Skin of body (tissue), 2 donors: ENCODE data around the gene GPR83. TPM values are rescaled to one million over a fixed set of nuclear protein-coding genes. Genes with fewer than 3 reads are reported as not detected.
"Not testable (repeated sequence)": the region's sequence is repeated elsewhere in the genome, so short reads cannot be mapped to it uniquely, and the experiment has no call there.

Source experiments
- DNase-seq: peaks from one replicate; lab custom pipeline; 2025; lab: John Stamatoyannopoulos, UW
- total RNA-seq: library from RNA; depleted of rRNA; stranded (reverse); fragments of >200 nt; gene quantifications from one replicate; pipeline ENCODE4 v1.2.3, GENCODE V29; 2014

Gene GPR83
- total RNA-seq, 1 donor from 2014 or later, result 0.10 TPM

DNA sequence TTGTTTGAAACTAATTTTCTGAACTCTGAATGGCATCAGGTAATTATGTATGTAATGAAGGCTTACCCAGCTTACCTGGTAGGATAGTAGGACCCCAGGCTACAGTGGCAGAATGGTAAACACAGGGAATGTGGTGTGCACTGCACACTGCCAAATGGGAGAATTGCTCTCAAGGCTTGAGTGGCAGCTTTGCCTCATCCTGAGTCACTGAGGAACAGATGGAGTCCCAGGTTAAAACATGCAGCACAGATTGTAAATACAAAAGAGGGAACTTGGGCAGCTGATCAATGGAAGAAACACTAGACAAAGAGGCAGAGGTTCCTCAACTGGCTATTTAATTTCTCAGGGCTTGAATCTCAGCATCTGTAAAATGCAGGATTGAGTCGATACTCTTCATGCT, 24.4 kb downstream of the GPR83 start:
- DNase-seq, result no peak

DNA sequence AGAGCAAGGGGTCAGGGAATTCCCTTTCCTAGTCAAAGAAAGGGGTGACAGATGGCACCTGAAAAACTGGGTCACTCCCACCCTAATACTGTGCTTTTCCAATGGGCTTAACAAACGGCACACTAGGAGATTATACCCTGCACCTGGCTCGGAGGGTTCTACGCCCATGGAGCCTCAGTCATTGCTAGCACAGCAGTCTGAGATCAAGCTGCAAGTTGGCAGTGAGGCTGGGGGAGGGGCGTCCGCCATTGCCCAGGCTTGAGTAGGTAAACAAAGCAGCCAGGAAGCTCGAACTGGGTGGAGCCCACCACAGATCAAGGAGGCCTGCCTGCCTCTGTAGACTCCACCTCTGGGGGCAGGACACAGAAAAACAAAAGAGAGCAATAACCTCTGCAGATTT, 30.6 kb downstream of the GPR83 start:
- not testable (repeated sequence) for DNase-seq

DNA sequence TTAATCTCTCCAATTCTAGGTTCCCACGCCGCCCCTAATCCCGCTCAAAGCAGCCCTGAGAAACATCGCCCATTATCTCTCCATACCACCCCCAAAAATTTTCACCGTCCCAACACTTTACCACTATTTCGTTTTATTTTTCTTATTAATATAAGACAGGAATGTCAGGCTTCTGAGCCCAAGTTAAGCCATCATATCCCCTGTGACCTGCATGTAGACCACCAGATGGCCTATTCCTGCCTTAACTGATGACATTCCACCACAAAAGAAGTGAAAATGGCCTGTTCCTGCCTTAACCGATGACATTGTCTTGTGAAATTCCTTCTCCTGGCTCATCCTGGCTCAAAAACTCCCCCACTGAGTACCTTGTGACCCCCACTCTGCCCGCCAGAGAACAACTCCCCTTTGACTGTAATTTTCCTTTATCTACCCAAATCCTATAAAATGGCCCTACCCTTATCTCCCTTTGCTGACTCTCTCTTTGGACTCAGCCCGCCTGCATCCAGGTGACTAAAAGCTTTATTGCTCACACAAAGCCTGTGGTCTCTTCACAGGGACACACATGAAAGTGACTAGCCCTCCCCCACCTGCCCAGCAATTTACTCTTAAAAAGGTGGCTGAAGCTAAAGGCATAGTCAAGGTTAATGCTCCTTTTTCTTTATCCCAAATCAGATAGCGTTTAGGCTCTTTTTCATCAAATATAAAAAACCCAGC, 50.2 kb downstream of the GPR83 start:
- DNase-seq, result not testable (repeated sequence)

DNA sequence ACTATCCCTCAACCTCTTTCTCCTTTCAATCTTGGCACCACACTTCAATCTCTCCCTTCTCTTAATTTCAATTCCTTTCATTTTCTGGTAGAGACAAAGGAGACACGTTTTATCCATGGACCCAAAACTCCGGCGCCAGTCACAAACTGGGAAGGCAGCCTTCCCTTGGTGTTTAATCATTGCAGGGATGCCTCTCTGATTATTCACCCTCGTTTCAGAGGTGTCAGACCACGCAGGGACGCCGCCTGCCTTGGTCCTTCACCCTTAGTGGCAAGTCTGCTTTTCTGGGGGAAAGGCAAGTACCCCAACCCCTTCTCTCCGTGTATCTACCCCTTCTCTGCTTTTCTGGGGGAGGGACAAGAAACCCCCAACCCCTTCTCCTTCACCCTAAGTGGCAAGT, 54.9 kb downstream of the GPR83 start:
- not testable (repeated sequence) for DNase-seq

DNA sequence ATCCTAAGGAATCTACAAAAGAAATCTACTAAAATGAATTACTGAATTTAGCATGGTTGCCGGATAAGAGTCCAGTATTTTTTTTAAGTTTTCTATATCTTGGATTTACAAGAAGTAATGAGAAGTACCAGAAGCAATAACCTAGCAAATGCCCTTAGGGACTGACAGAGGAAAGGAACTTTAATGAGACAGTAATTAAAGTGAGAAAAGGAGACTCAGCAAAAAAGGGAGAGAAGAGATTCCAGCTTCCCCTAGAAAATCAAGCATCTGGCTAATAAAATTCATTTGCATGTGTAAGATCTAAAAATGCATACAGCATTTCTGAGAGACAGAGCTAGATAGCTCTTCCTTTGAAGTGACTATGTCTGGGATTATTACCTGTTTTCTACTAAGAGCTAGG, 57.7 kb downstream of the GPR83 start:
- no peak for DNase-seq

DNA sequence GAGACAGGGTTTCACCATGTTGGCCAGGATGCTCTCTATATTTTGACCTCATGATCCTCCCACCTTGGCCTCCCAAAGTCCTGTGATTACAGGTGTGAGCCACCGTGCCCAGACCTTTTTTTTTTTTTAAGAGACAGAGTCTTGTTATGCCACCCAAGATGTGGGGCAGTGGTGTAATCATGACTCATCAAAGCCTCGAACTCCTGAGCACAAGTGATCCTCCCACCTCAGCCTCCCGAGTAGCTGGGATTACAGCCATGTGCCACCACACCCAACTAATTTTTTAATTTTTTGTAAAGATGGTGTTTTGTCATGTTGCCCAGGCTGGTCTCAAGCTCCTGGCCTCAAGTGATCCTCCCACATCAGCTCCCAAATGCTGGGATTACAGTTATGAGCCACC, 59.0 kb downstream of the GPR83 start:
- no peak for DNase-seq

DNA sequence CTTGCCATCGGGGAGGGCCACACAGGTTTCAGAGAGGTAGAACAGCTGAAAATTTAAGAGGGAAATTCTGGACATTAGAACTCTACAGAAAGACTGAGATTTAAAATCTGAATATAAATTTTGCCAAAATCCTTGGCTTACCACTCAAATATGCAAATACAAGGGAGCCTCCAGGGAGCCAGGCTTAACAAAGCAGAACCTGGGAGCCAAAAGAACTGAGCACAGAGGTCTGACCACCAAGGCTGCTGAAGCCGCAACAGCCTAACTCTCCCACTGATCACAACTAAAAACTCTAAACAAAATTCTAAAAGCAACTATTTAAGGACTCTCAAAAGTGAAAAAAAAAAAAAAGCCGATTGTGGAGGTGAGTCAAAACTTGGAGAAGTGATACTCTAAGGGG, 62.6 kb downstream of the GPR83 start:
- DNase-seq, result no peak

DNA sequence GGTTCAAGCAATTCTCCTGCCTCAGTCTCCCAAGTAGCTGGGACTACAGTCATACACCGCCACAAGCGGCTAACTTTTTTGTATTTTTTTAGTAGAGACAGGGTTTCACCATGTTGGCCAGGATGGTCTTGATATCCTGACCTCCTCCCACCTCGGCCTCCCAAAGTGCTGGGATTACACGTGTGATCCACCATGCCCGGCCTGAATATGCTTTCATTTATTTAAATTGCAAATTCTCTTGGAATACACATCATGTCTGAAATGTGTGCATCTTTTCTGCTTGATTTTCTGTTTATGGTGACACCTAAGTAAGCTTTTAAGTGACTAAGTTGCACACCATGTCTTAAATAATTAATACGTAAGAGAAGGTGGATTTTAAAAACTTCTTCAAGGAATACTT, 65.2 kb downstream of the GPR83 start:
- no peak for DNase-seq

DNA sequence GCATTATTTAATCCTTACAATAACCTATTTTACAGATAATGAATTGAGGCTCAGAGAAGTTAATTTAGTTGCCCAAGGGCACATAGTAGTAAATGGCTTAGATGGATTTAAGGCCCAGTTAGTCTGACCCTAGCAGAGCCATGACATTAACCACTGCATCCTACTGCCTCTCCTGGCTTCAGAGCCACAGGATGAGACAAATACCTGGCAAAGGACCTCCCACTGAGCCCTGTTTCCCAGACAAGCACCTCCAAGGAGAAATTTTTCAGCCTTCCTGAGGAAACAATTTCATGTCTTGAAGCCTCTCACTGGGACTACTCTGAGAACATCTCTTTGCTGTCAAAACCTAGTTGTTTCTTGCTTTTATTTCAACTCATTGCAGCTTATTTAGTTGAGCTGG, 68.4 kb downstream of the GPR83 start:
- DNase-seq, result no peak

DNA sequence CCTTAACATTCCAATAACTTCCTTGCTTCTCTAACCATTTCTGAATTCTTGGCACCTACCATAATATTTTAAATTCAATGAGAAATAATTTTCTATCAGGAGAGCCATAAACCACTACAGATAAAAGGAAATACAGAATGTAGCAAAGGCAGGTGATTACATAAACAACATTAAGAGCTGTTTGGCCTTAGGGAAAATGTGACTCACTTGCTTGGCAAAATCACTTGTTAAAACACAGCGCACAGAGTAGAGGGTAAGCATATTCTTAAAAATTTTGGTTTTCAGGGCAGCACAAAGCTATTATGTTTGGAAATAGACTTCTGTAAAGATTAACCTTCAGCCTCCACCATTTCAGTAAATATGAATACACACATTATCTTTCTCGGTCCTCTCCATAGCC, 70.4 kb downstream of the GPR83 start:
- no peak for DNase-seq

DNA sequence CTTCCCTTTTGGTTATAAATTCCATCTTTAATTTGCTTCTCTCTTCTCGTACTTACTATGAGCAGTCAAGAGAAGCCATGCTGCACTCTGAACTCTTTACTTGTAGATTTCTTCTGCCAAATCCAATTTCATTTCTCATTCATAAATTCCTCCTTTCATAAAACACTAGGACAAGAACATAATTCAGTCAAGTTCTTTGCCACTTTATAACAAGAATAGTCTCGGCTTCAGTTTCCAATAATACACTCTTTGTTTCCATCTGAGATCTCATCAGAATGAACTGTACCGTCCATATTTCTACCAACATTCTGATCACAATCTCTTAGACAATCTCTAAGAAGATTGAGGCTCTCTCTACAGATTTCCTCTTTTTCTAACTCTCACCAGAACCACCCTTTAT, 71.7 kb downstream of the GPR83 start:
- no peak for DNase-seq

DNA sequence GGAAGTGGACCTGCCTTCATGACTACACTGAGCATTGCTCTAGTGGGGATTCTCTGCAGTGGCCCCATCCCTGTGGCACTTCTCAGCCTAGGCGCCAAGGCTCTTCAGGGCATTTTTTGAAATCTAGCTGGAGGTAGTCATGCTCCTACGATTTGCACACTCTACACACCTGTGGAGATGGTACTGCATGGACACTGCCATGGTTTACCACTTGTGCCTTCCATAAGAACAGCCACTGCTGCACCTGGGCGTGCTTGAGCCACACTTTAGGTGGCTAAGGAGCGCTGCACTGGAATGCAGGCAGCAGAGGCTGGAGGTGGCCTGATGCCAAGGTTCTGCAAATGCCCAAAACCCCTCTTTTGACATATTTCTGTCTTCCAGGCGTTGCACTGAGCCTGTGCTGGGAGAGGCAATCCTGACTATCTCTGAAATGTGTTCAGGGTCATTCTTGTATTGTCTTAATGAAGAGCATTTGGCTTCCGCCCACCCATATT, 72.6 kb downstream of the GPR83 start:
- DNase-seq, result no peak

Other genes starting within 250 kb of the GPR83 start
- not detected for gene IZUMO1R, start 96.8 kb downstream of the GPR83 start, total RNA-seq
- gene MRE11, start 92.4 kb upstream of the GPR83 start, total RNA-seq, result 24.9 TPM
- 12.7 TPM for gene ANKRD49, start 92.6 kb upstream of the GPR83 start, total RNA-seq
- not detected for gene C11orf97, start 111.0 kb upstream of the GPR83 start, total RNA-seq
- gene FUT4, start 142.5 kb upstream of the GPR83 start, total RNA-seq, result 8.8 TPM
- gene PIWIL4, start 165.9 kb upstream of the GPR83 start, total RNA-seq, result 6.2 TPM